Keratinocyte (primary cell): Measurements from ENCODE around the gene KRTAP4-4. TPM values are rescaled to one million over a fixed set of nuclear protein-coding genes. Genes with fewer than 3 reads are reported as not detected.

ENCODE experiments used
- DNase-seq: peaks from one replicate; pipeline ENCODE4 v3.0.0-alpha.2; 2011; ENCODE audit warnings: low read depth, missing footprints, low spot score
- FAIRE-seq: peaks from 2 replicates; lab custom pipeline; 2011; peaks lifted over from hg19 to GRCh38; lab: Jason Lieb, UNC
- H2AFZ ChIP-seq: 2 replicates; pipeline ENCODE4 v1.6.0; 2012; ENCODE audit warnings: low read length, control low read depth, inconsistent platforms; ENCODE audit not compliant: control insufficient read depth
- H3K27ac ChIP-seq: 2 replicates; pipeline ENCODE4 v1.5.1; 2011; ENCODE audit warnings: low read length; ENCODE audit not compliant: control insufficient read depth, insufficient read depth
- H3K27me3 ChIP-seq: 3 replicates; pipeline ENCODE4 v1.6.0; 2011; ENCODE audit warnings: low read length; ENCODE audit not compliant: control insufficient read depth, insufficient read depth; ENCODE audit errors: extremely low read depth
- H3K36me3 ChIP-seq, 2 experiments: 2 replicates in 1 of 2; 3 replicates in 1 of 2; pipeline ENCODE4 v1.5.1; 2011; ENCODE audit warnings: low read length in 2 of 2, mild to moderate bottlenecking in 1 of 2; ENCODE audit not compliant: control insufficient read depth in 2 of 2, insufficient read depth in 2 of 2; ENCODE audit errors: extremely low read depth in 1 of 2
- H3K4me1 ChIP-seq: 3 replicates; pipeline ENCODE4 v1.5.1; 2011; ENCODE audit warnings: low read length; ENCODE audit not compliant: control insufficient read depth, insufficient read depth; ENCODE audit errors: extremely low read depth
- H3K4me2 ChIP-seq: 3 replicates; pipeline ENCODE4 v1.6.0; 2011; ENCODE audit warnings: low read depth, low read length; ENCODE audit not compliant: control insufficient read depth, insufficient read depth; ENCODE audit errors: extremely low read depth
- H3K4me3 ChIP-seq, 3 experiments: fragments of 200-600 bp in 1 of 3; sonication (generic) in 1 of 3; 2 replicates in 2 of 3; 3 replicates in 1 of 3; pipeline ENCODE4 v1.5.1; 2011 to 2016; ENCODE audit warnings: low read length in 3 of 3, mild to moderate bottlenecking in 3 of 3, control low read depth in 2 of 3, inconsistent platforms in 1 of 3, low read depth in 1 of 3, mixed read lengths in 1 of 3, mixed run types in 1 of 3, moderate library complexity in 1 of 3; ENCODE audit not compliant: control insufficient read depth in 2 of 3, insufficient read depth in 2 of 3; ENCODE audit errors: extremely low read depth in 1 of 3
- H3K79me2 ChIP-seq: 2 replicates; pipeline ENCODE4 v1.6.0; 2012; ENCODE audit warnings: low read length; ENCODE audit not compliant: control insufficient read depth, insufficient read depth
- H3K9ac ChIP-seq: 3 replicates; pipeline ENCODE4 v1.6.0; 2011; ENCODE audit warnings: low read length; ENCODE audit not compliant: control insufficient read depth, insufficient read depth; ENCODE audit errors: extremely low read depth
- H3K9me1 ChIP-seq: 3 replicates; pipeline ENCODE4 v1.6.0; 2011; ENCODE audit warnings: low read length; ENCODE audit not compliant: control insufficient read depth, insufficient read depth; ENCODE audit errors: extremely low read depth
- H3K9me3 ChIP-seq: 2 replicates; pipeline ENCODE4 v1.5.1; 2012; ENCODE audit warnings: low read depth, low read length; ENCODE audit not compliant: control insufficient read depth
- H4K20me1 ChIP-seq: 3 replicates; pipeline ENCODE4 v1.6.0; 2011; ENCODE audit warnings: low read length; ENCODE audit not compliant: control insufficient read depth, insufficient read depth; ENCODE audit errors: extremely low read depth
- EZH2 ChIP-seq: IDR thresholded peaks from one replicate; pipeline ENCODE4 v1.6.1; 2012; ENCODE audit warnings: inconsistent platforms, mild to moderate bottlenecking, low read length, moderate library complexity
- dilution Hi-C: fragments of 300-500 bp; cut with MboI; formaldehyde crosslinking; loops from one replicate; pipeline ENCODE4 v1.7.0; 2020; ENCODE audit warnings: low sequenced_read_pairs; ENCODE audit not compliant: extremely low pct_ligation_motif_present
- polyA plus RNA-seq, 5 experiments: library from polyadenylated mRNA; depleted of rRNA in 3 of 5; stranded (reverse) in 3 of 5; stranded (forward) in 1 of 5; unstranded in 1 of 5; fragments of >200 nt; gene quantifications; 1 replicate in 1 of 5; 2 replicates in 3 of 5; 3 replicates in 1 of 5; pipeline versions ENCODE4 v1.2.1 to v1.2.3, GENCODE V29; 2011 to 2012; ENCODE audit warnings: missing spikeins in 2 of 5, low read depth in 1 of 5, low replicate concordance in 1 of 5
- small RNA-seq, 3 experiments: library from RNA; depleted of rRNA; stranded (forward); fragments of <200 nt; gene quantifications; one replicate each; pipeline ENCODE3, GENCODE V24; 2012; ENCODE audit warnings: low read depth in 3 of 3, low replicate concordance in 1 of 3; ENCODE audit not compliant: insufficient read length in 3 of 3
- TF ChIP-seq, protein P1 (sequence below), 3 experiments: IDR thresholded peaks in 1 of 3; conservative IDR thresholded peaks in 1 of 3; optimal IDR thresholded peaks in 1 of 3; 2 replicates in 2 of 3; 3 replicates in 1 of 3; pipeline versions ENCODE3 to v1.5.1; 2011; ENCODE audit warnings: low read length in 3 of 3, mild to moderate bottlenecking in 3 of 3, moderate library complexity in 2 of 3, control low read depth in 1 of 3, inconsistent platforms in 1 of 3; ENCODE audit not compliant: insufficient read depth in 2 of 3; ENCODE audit errors: extremely low read depth in 1 of 3

KRTAP4-4 gene
- polyA plus RNA-seq, 1 donor (not counting 4 experiments of a cell fraction or from before 2014, with no cell fraction given), result not detected

DNA sequence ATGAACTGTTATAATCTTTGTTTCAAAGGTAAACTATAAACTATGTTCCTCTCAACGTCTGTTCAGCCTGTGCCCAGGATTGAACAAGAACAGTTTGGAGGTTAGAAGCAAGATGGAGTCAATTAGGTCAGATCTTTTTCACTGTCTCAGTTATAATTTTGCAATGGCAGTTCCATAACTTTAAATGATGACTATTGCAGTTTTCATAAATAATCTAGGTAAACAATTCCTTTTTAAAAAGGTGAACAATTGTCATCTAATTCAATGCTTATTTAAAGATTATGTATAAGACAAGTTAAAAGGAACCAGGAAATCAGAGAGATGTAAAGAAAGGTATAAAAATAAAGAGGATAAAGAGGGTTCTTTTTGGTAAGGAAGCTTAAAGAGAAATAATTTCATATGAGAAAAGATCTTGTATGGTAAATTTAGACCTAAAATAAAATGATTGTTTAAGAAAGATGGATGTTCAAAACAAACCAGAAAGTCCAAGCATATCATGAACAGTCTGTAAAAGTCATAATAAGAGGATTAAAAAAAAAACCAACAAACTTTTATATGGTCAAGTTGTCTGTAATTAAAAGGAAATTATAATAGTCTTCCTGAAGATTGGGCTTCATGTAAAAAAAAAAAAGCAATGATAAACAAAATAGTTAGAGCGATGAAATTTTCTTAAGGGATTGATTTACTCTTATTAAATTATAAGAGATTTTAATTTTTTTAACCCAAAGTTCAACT lies 49.2 kb downstream of the KRTAP4-4 start:
- Histone ChIP-seq H3K9me3 (no peaks in the 10 kb centered on the region), H3K36me3 (no peaks in the 10 kb centered on the region), H3K27ac (no peak overlapping the region), H3K79me2 (no peaks in the 10 kb centered on the region), H3K4me3 (no peak overlapping the region), H3K4me2 (no peak overlapping the region), H3K9me1 (no peaks in the 10 kb centered on the region), H4K20me1 (no peaks in the 10 kb centered on the region), H3K9ac (no peak overlapping the region), H3K4me1 (peaks cover 5% of the 10 kb centered on the region), H2AFZ (no peak overlapping the region), H3K27me3 (no peaks in the 10 kb centered on the region)
- DNase-seq, result no peak
- TF ChIP-seq EZH2, result no peak
- TF ChIP-seq, protein P1, sequence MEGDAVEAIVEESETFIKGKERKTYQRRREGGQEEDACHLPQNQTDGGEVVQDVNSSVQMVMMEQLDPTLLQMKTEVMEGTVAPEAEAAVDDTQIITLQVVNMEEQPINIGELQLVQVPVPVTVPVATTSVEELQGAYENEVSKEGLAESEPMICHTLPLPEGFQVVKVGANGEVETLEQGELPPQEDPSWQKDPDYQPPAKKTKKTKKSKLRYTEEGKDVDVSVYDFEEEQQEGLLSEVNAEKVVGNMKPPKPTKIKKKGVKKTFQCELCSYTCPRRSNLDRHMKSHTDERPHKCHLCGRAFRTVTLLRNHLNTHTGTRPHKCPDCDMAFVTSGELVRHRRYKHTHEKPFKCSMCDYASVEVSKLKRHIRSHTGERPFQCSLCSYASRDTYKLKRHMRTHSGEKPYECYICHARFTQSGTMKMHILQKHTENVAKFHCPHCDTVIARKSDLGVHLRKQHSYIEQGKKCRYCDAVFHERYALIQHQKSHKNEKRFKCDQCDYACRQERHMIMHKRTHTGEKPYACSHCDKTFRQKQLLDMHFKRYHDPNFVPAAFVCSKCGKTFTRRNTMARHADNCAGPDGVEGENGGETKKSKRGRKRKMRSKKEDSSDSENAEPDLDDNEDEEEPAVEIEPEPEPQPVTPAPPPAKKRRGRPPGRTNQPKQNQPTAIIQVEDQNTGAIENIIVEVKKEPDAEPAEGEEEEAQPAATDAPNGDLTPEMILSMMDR (optimal IDR thresholded peaks at IDR 0.05 in 1 of 3, IDR thresholded peaks at IDR 0.05 in 1 of 3, conservative IDR thresholded peaks at IDR 0.05 in 1 of 3; ENCODE audit: extremely low read depth in 1 of 3, insufficient read depth in 2 of 3, low read length in 3 of 3), result no peak
- dilution Hi-C loops, result no loop called here
- no peak for FAIRE-seq

Small RNA genes lying within 50 kb of the gene (small RNA-seq; reads per million reads assigned to genes)
- 0 reads per million in 3 experiments for gene KRTAP4-17P

Other genes with a start within 250 kb of the KRTAP4-4 start
- 8.2 to 14.4 TPM (median 9.3 TPM) in 3 replicates for gene KRT23, start 223.1 kb downstream of the KRTAP4-4 start, polyA plus RNA-seq
- 0.05 TPM in 1 of 3 replicates, not detected in the others for gene KRT39, start 193.8 kb downstream of the KRTAP4-4 start, polyA plus RNA-seq
- gene KRT40, start 176.4 kb downstream of the KRTAP4-4 start, polyA plus RNA-seq, result 0.03 TPM in 2 of 3 replicates, not detected in the other
- gene KRTAP3-3, start 166.6 kb downstream of the KRTAP4-4 start, polyA plus RNA-seq, result not detected in 3 replicates
- gene KRTAP3-2, start 160.8 kb downstream of the KRTAP4-4 start, polyA plus RNA-seq, result not detected in 3 replicates
- gene KRTAP3-1, start 151.6 kb downstream of the KRTAP4-4 start, polyA plus RNA-seq, result not detected in 3 replicates
- 0.05 to 0.23 TPM (median 0.08 TPM) in 3 replicates for gene KRTAP1-5, start 133.5 kb downstream of the KRTAP4-4 start, polyA plus RNA-seq
- gene KRTAP1-4, start 130.6 kb downstream of the KRTAP4-4 start, polyA plus RNA-seq, result not detected in 3 replicates
- not detected in 3 replicates for gene KRTAP1-3, start 125.9 kb downstream of the KRTAP4-4 start, polyA plus RNA-seq
- 0.07 to 0.13 TPM in 2 of 3 replicates, not detected in the other for gene KRTAP1-1, start 119.3 kb downstream of the KRTAP4-4 start, polyA plus RNA-seq
- gene KRTAP2-1, start 113.4 kb downstream of the KRTAP4-4 start, polyA plus RNA-seq, result not detected in 3 replicates
- not detected in 3 replicates for gene KRTAP2-2, start 105.5 kb downstream of the KRTAP4-4 start, polyA plus RNA-seq
- 8.4 to 21.3 TPM (median 9.0 TPM) in 3 replicates for gene KRTAP2-3, start 100.6 kb downstream of the KRTAP4-4 start, polyA plus RNA-seq
- gene KRTAP2-4, start 94.9 kb downstream of the KRTAP4-4 start, polyA plus RNA-seq, result 0.12 TPM in 1 of 3 replicates, not detected in the others
- not detected in 3 replicates for gene KRTAP4-7, start 76.6 kb downstream of the KRTAP4-4 start, polyA plus RNA-seq
- not detected in 3 replicates for gene KRTAP4-8, start 62.6 kb downstream of the KRTAP4-4 start, polyA plus RNA-seq
- gene KRTAP4-16, start 58.5 kb downstream of the KRTAP4-4 start, polyA plus RNA-seq, result not detected in 3 replicates
- not detected in 3 replicates for gene KRTAP4-9, start 55.4 kb downstream of the KRTAP4-4 start, polyA plus RNA-seq
- not detected in 3 replicates for gene KRTAP4-11, start 42.4 kb downstream of the KRTAP4-4 start, polyA plus RNA-seq
- not detected in 3 replicates for gene KRTAP4-12, start 36.6 kb downstream of the KRTAP4-4 start, polyA plus RNA-seq
- gene KRTAP4-6, start 20.2 kb downstream of the KRTAP4-4 start, polyA plus RNA-seq, result not detected in 3 replicates
- not detected in 3 replicates for gene KRTAP4-5, start 10.9 kb downstream of the KRTAP4-4 start, polyA plus RNA-seq
- gene KRTAP4-3, start 7.5 kb upstream of the KRTAP4-4 start, polyA plus RNA-seq, result not detected in 3 replicates
- not detected in 3 replicates for gene KRTAP4-2, start 17.5 kb upstream of the KRTAP4-4 start, polyA plus RNA-seq
- not detected in 3 replicates for gene KRTAP4-1, start 24.2 kb upstream of the KRTAP4-4 start, polyA plus RNA-seq
- gene KRTAP9-1, start 29.1 kb upstream of the KRTAP4-4 start, polyA plus RNA-seq, result not detected in 3 replicates
- not detected in 3 replicates for gene KRTAP9-2, start 65.9 kb upstream of the KRTAP4-4 start, polyA plus RNA-seq
- gene KRTAP9-3, start 71.7 kb upstream of the KRTAP4-4 start, polyA plus RNA-seq, result not detected in 3 replicates
- gene KRTAP9-8, start 77.3 kb upstream of the KRTAP4-4 start, polyA plus RNA-seq, result not detected in 3 replicates
- gene KRTAP9-4, start 88.9 kb upstream of the KRTAP4-4 start, polyA plus RNA-seq, result not detected in 3 replicates
- gene KRTAP9-9, start 94.6 kb upstream of the KRTAP4-4 start, polyA plus RNA-seq, result not detected in 3 replicates
- gene KRTAP9-6, start 104.6 kb upstream of the KRTAP4-4 start, polyA plus RNA-seq, result not detected in 3 replicates
- gene KRTAP9-7, start 115.0 kb upstream of the KRTAP4-4 start, polyA plus RNA-seq, result not detected in 3 replicates
- gene KRTAP29-1, start 142.1 kb upstream of the KRTAP4-4 start, polyA plus RNA-seq, result not detected in 3 replicates
- gene KRTAP16-1, start 148.6 kb upstream of the KRTAP4-4 start, polyA plus RNA-seq, result not detected in 3 replicates
- not detected in 3 replicates for gene KRTAP17-1, start 155.0 kb upstream of the KRTAP4-4 start, polyA plus RNA-seq
- 0.14 TPM in 1 of 3 replicates, not detected in the others for gene KRT33A, start 190.1 kb upstream of the KRTAP4-4 start, polyA plus RNA-seq
- gene KRT33B, start 209.1 kb upstream of the KRTAP4-4 start, polyA plus RNA-seq, result 0.18 to 0.33 TPM (median 0.21 TPM) in 3 replicates
- gene KRT34, start 221.6 kb upstream of the KRTAP4-4 start, polyA plus RNA-seq, result 4.4 to 4.8 TPM (median 4.6 TPM) in 3 replicates
- 20.5 to 45.2 TPM (median 24.9 TPM) in 3 replicates for gene KRT31, start 236.9 kb upstream of the KRTAP4-4 start, polyA plus RNA-seq